Left ventricle myocardium inferior (tissue), 1 donor: ENCODE data around the gene BAMBI. TPM values are rescaled to one million over a fixed set of nuclear protein-coding genes. Genes with fewer than 3 reads are reported as not detected.

Experiments used
- DNase-seq: peaks from one replicate; pipeline ENCODE4 v3.0.0-alpha.2; 2020
- H3K27ac ChIP-seq: fragments of 200-600 bp; replicated peaks from 2 replicates; pipeline ENCODE4 v1.8.0; 2021
- H3K27me3 ChIP-seq: fragments of 200-600 bp; 2 replicates; pipeline ENCODE4 v1.8.0; 2021; ENCODE audit warnings: low read depth
- H3K36me3 ChIP-seq: fragments of 200-600 bp; 2 replicates; pipeline ENCODE4 v1.8.0; 2021
- H3K4me1 ChIP-seq: fragments of 200-600 bp; 2 replicates; pipeline ENCODE4 v1.8.0; 2021
- H3K4me3 ChIP-seq: fragments of 200-600 bp; 2 replicates; pipeline ENCODE4 v1.8.0; 2021; ENCODE audit warnings: mild to moderate bottlenecking, moderate library complexity
- H3K9me3 ChIP-seq: fragments of 200-600 bp; replicated peaks from 2 replicates; pipeline ENCODE4 v1.8.0; 2021
- intact Hi-C: fragments of 100-400 bp; cut with micrococcal nuclease; formaldehyde crosslinking; loops from one replicate; pipeline ENCODE4 v1.11.0; 2022
- total RNA-seq: library from RNA; stranded (reverse); fragmentation: NEBNext Ultra II Directional; extraction: Animal tissue kit (Norgen Biotek cat#: 25700); gene quantifications from one replicate; pipeline ENCODE4 v1.2.1, GENCODE V29; 2021
- TF ChIP-seq, protein P1 (sequence below): fragments of 200-600 bp; IDR thresholded peaks from 2 replicates; pipeline ENCODE4 v1.8.0; 2021; ENCODE audit warnings: antibody characterized with exemption, mild to moderate bottlenecking, borderline replicate concordance
- donor health status: DM: no; HTN: yes; CAD: no; lungs with severe emphysema.

BAMBI gene
- total RNA-seq, 1 donor from 2014 or later = 15.4 TPM

DNA sequence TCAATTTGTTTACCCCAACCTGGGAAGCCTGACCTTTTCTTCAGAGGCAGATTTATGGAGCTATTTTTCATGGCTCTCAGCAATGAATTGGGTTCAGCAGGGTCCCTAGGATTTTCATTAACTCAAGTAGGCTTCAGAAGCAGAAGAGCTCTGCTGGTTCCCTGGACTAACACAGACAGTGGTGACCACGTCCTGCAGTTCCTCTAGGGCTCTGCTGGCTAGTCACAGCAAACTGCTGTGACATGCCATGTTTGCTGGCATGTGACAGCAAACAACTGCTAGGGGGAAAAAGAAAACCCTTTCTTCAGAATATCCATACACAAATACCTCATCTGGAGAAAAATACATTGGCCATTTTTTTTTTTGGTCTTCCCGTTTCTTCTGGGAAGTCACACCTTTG is 13.2 kb downstream of the BAMBI start:
- H3K27me3 ChIP-seq = peaks cover 6% of the 10 kb centered on the region
- TF ChIP-seq, protein P1, sequence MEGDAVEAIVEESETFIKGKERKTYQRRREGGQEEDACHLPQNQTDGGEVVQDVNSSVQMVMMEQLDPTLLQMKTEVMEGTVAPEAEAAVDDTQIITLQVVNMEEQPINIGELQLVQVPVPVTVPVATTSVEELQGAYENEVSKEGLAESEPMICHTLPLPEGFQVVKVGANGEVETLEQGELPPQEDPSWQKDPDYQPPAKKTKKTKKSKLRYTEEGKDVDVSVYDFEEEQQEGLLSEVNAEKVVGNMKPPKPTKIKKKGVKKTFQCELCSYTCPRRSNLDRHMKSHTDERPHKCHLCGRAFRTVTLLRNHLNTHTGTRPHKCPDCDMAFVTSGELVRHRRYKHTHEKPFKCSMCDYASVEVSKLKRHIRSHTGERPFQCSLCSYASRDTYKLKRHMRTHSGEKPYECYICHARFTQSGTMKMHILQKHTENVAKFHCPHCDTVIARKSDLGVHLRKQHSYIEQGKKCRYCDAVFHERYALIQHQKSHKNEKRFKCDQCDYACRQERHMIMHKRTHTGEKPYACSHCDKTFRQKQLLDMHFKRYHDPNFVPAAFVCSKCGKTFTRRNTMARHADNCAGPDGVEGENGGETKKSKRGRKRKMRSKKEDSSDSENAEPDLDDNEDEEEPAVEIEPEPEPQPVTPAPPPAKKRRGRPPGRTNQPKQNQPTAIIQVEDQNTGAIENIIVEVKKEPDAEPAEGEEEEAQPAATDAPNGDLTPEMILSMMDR = no peak
- DNase-seq = no peak
- no peaks in the 10 kb centered on the region for H3K9me3 ChIP-seq
- H3K4me1 ChIP-seq = no peaks in the 10 kb centered on the region
- no peak overlapping the region for H3K27ac ChIP-seq
- H3K36me3 ChIP-seq = no peaks in the 10 kb centered on the region
- no peak overlapping the region for H3K4me3 ChIP-seq
- intact Hi-C loops = no loop called here

DNA sequence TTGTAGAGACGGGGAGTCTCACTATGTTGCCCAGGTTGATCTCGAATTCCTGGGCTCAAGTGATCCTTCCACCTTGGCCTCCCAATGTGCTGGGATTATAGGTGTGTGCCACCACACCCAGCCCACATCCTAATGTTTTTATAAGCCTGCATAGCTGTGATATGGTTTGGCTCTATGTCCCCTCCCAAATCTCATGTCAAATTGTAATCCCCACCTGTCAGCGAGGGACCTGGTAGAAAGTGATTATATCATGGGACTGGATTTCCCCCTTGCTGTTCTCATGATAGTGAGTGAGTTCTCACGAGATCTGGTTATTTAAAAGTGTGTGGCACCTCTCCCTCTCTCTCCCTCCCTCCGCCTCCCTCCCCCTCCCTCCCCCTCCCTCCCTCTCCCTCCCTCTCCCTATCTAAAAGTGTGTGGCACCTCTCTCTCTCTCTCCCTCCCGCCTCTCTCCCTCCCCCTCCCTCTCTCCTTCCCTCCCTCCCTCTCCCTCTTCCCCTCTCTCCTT is 13.9 kb downstream of the BAMBI start:
- peaks cover 6% of the 10 kb centered on the region for H3K27me3 ChIP-seq
- intact Hi-C loops = no loop called here
- H3K36me3 ChIP-seq = no peaks in the 10 kb centered on the region
- no peaks in the 10 kb centered on the region for H3K4me1 ChIP-seq
- no peak overlapping the region for H3K4me3 ChIP-seq
- no peaks in the 10 kb centered on the region for H3K9me3 ChIP-seq
- TF ChIP-seq, protein P1 = no peak
- no peak overlapping the region for H3K27ac ChIP-seq
- DNase-seq = no peak

- Histone ChIP-seq H3K4me1 (no peaks in the 10 kb centered on the region), H3K27ac (no peak overlapping the region), H3K9me3 (no peaks in the 10 kb centered on the region), H3K36me3 (no peaks in the 10 kb centered on the region), H3K27me3 (peaks cover 6% of the 10 kb centered on the region), H3K4me3 (no peak overlapping the region)
- intact Hi-C loops = no loop called here
- no peak for DNase-seq
- TF ChIP-seq, protein P1 = no peak
Measured at GRCh38 chr10:28692050-28692449, 14.7 kb downstream of the BAMBI start.

DNA sequence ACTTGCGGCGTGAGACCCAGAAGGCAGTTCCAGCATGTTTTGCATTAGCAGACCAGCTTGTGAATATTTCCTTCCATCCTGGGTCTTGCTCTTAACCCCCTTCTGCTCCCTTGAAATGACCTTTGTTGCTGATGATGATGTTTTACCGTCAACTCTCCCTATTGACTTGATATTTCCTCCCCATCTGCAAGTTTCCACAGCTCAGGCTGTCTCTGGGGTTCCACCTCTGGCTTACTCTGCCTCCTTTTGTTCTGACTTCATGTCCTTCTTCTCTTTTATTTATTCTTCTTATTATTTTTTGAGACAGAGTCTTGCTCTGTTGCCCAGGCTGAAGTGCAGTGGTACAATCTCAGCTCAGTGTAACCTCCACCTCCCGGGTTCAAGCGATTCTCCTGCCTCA is 17.2 kb downstream of the BAMBI start:
- Histone ChIP-seq H3K4me1 (no peaks in the 10 kb centered on the region), H3K36me3 (no peaks in the 10 kb centered on the region), H3K9me3 (no peaks in the 10 kb centered on the region), H3K27ac (no peak overlapping the region), H3K27me3 (peaks cover 6% of the 10 kb centered on the region), H3K4me3 (no peak overlapping the region)
- no peak for DNase-seq
- TF ChIP-seq, protein P1 = no peak
- intact Hi-C loops = no loop called here

DNA sequence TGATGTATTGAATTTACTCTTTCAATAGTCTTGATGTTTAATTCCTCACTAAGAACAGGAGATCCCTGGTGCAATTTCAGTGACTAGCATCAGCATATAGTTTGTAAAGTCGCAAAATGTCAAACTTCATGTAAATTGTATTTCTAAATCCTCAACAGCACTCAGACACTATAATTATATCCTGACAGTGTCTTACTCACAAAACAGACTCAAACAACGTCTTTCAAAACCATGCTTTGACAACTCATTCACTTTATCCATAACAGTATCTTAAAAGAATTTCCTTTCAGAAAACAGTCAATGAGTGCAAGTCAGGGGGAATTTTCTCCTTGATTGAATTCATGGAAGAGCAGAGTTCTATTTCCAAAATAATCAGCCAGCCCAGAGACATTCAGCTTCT is 20.8 kb downstream of the BAMBI start:
- intact Hi-C loops = no loop called here
- no peaks in the 10 kb centered on the region for H3K36me3 ChIP-seq
- H3K27ac ChIP-seq = no peak overlapping the region
- TF ChIP-seq, protein P1 = no peak
- H3K9me3 ChIP-seq = no peaks in the 10 kb centered on the region
- no peak for DNase-seq
- no peaks in the 10 kb centered on the region for H3K4me1 ChIP-seq
- peaks cover 16% of the 10 kb centered on the region for H3K27me3 ChIP-seq
- no peak overlapping the region for H3K4me3 ChIP-seq
